ENCODE results near the gene STRA6.
A peak's percentile ranks its signal among the peaks of the same experiment; 100 is the strongest.

- no peak for TF ChIP-seq CTCF (IDR thresholded peaks at IDR 0.05)
- TF ChIP-seq POLR2AphosphoS5 (IDR thresholded peaks at IDR 0.05): peak in 2 of 3 donors; percentile 18 to 29
- TF ChIP-seq POLR2A (IDR thresholded peaks at IDR 0.05): no peak
Observed at GRCh38 chr15:74200412-74200815, 2.2 kb downstream of the STRA6 start.

Measured in breast epithelium (tissue), 3 donors.